Kidney (tissue), 14 donors: ENCODE results near the gene PEAK1. TPM values are rescaled to one million over a fixed set of nuclear protein-coding genes. Genes with fewer than 3 reads are reported as not detected.
A peak's percentile ranks its signal among the peaks of the same experiment; 100 is the strongest.

Source experiments
- DNase-seq, 5 donors: peaks; one replicate each; pipeline ENCODE4 v3.0.0-alpha.2; 2013 to 2020
- FAIRE-seq: peaks from 2 replicates; lab custom pipeline; 2012; peaks lifted over from hg19 to GRCh38; lab: Jason Lieb, UNC
- H3K27ac ChIP-seq, 2 donors: one replicate each; pipeline ENCODE4 v1.7.0; 2013; ENCODE audit warnings: low read depth in 2 of 2, low read length in 2 of 2, inconsistent platforms in 1 of 2
- H3K27me3 ChIP-seq: one replicate; pipeline ENCODE4 v1.7.1; 2013; ENCODE audit warnings: low read length, inconsistent platforms; ENCODE audit not compliant: control insufficient read depth, insufficient read depth
- H3K36me3 ChIP-seq, 3 donors: one replicate each; pipeline versions ENCODE4 v1.7.0 to v1.7.1; 2013; ENCODE audit warnings: low read length in 3 of 3, control low read depth in 1 of 3, inconsistent platforms in 1 of 3; ENCODE audit not compliant: insufficient read depth in 3 of 3, control insufficient read depth in 2 of 3
- H3K4me1 ChIP-seq, 3 donors: one replicate each; pipeline versions ENCODE4 v1.7.0 to v1.7.1; 2013; ENCODE audit warnings: low read length in 3 of 3, inconsistent platforms in 1 of 3, low read depth in 1 of 3; ENCODE audit not compliant: control insufficient read depth in 2 of 3, insufficient read depth in 2 of 3
- H3K4me3 ChIP-seq, 3 donors: one replicate each; pipeline versions ENCODE4 v1.7.0 to v1.8.1; 2013; ENCODE audit warnings: low read length in 3 of 3, control low read depth in 1 of 3, inconsistent platforms in 1 of 3
- H3K9ac ChIP-seq, 3 donors: one replicate each; pipeline versions ENCODE4 v1.7.0 to v1.7.1; 2013; ENCODE audit warnings: low read length in 3 of 3, control low read depth in 1 of 3, inconsistent platforms in 1 of 3
- H3K9me3 ChIP-seq, 3 donors: one replicate each; pipeline versions ENCODE4 v1.7.0 to v1.7.1; 2013; ENCODE audit warnings: low read length in 3 of 3, control low read depth in 1 of 3, inconsistent platforms in 1 of 3; ENCODE audit not compliant: control insufficient read depth in 2 of 3, insufficient read depth in 1 of 3
- CTCF ChIP-seq: IDR thresholded peaks from 3 replicates; pipeline ENCODE4 v1.5.1; 2012; ENCODE audit warnings: mild to moderate bottlenecking, moderate library complexity, borderline replicate concordance; ENCODE audit not compliant: insufficient read depth; ENCODE audit errors: extremely low read depth
- intact Hi-C: fragments of 100-400 bp; cut with DNase I; formaldehyde crosslinking; loops from one replicate; pipeline ENCODE4 v1.11.1; 2022
- polyA plus RNA-seq: library from polyadenylated mRNA; stranded (reverse); fragments of 350-450 nt; fragmentation: Illumina TruSeq; extraction: RNeasy Lipid Tissue Mini Kit (QIAGEN cat#74804); gene quantifications from one replicate; pipeline ENCODE4 v1.2.3, GENCODE V29; 2014; ENCODE audit warnings: low read depth, low replicate concordance; ENCODE audit not compliant: insufficient read depth
- total RNA-seq: library from RNA; stranded (reverse); fragmentation: NEBNext Ultra II Directional; extraction: Animal tissue kit (Norgen Biotek cat#: 25700); gene quantifications from one replicate; pipeline ENCODE4 v1.2.1, GENCODE V29; 2021
- donor health status: control.
- donor health status: control.
- donor health status: control.
- donor health status: control.
- donor health status: control.
- donor health status: DM: yes; HTN: yes; CAD: no.
- donor health status: Normal renal cell carcinoma (clear cell type).

Gene PEAK1
- total and polyA plus RNA-seq, 2 donors from 2014 or later, result 2.9 to 50.3 TPM

- H3K9me3 ChIP-seq, result no peaks in the 10 kb centered on the region
- intact Hi-C loops, result no loop called here
- H3K36me3 ChIP-seq, result peaks cover 5 to 9% (median 8%) of the 10 kb centered on the region in 3 donors
- no peaks in the 10 kb centered on the region for H3K27me3 ChIP-seq
- no peak overlapping the region for H3K4me3 ChIP-seq
- peaks cover 0 to 19% (median 12%) of the 10 kb centered on the region in 3 donors for H3K4me1 ChIP-seq
- no peak for TF ChIP-seq CTCF
- no peak overlapping the region for H3K27ac ChIP-seq
- DNase-seq (no peak), FAIRE-seq (no peak)
- H3K9ac ChIP-seq, result no peak overlapping the region
Measured at GRCh38 chr15:77459031-77459430, 39.1 kb upstream of the PEAK1 start.

GRCh38 chr15:77457905-77458265, 38.0 kb upstream of the PEAK1 start:
- Histone ChIP-seq H3K9me3 (no peaks in the 10 kb centered on the region), H3K27me3 (no peaks in the 10 kb centered on the region), H3K4me3 (no peak overlapping the region), H3K27ac (no peak overlapping the region), H3K9ac (no peak overlapping the region), H3K36me3 (peaks cover 5 to 9% (median 8%) of the 10 kb centered on the region in 3 donors), H3K4me1 (peaks cover 0 to 19% (median 12%) of the 10 kb centered on the region in 3 donors)
- FAIRE-seq (no peak), DNase-seq (no peak)
- no peak for TF ChIP-seq CTCF
- intact Hi-C loops, result no loop called here

- Histone ChIP-seq H3K27me3 (no peaks in the 10 kb centered on the region), H3K9ac (no peak overlapping the region), H3K4me3 (no peak overlapping the region), H3K27ac (no peak overlapping the region), H3K9me3 (no peaks in the 10 kb centered on the region), H3K36me3 (peaks cover 5 to 9% (median 8%) of the 10 kb centered on the region in 3 donors), H3K4me1 (peaks cover 0 to 19% (median 12%) of the 10 kb centered on the region in 3 donors)
- intact Hi-C loops, result no loop called here
- no peak for FAIRE-seq
- TF ChIP-seq CTCF, result no peak
- DNase-seq, result peak in 1 of 5 donors; percentile 26
Measured at GRCh38 chr15:77457191-77457904, 37.4 kb upstream of the PEAK1 start.
